Esophagus squamous epithelium (tissue), 5 donors: ENCODE data around the gene TARS1. TPM values are rescaled to one million over a fixed set of nuclear protein-coding genes. Genes with fewer than 3 reads are reported as not detected.
"Not testable (repeated sequence)": the region's sequence is repeated elsewhere in the genome, so short reads cannot be mapped to it uniquely, and the experiment has no call there.

ENCODE experiments used
- DNase-seq: peaks from one replicate; lab custom pipeline; 2025; lab: John Stamatoyannopoulos, UW
- H3K27ac ChIP-seq, 4 donors: fragments of 200-600 bp; sonication (generic); one replicate each; pipeline ENCODE4 v1.5.1; 2016 to 2019; ENCODE audit warnings: mild to moderate bottlenecking in 1 of 4
- H3K27me3 ChIP-seq, 4 donors: fragments of 200-600 bp; sonication (generic); 1 replicate in 3 of 4; 2 replicates in 1 of 4; pipeline versions ENCODE4 v1.5.1 to v1.6.0; 2017 to 2021; ENCODE audit warnings: antibody characterized with exemption in 1 of 4
- H3K36me3 ChIP-seq, 3 donors: fragments of 200-600 bp; sonication (generic); one replicate each; pipeline ENCODE4 v1.5.1; 2016 to 2019
- H3K4me1 ChIP-seq, 3 donors: fragments of 200-600 bp; sonication (generic); one replicate each; pipeline ENCODE4 v1.5.1; 2017 to 2019
- H3K4me3 ChIP-seq, 4 donors: fragments of 200-600 bp; sonication (generic); 1 replicate in 3 of 4; 2 replicates in 1 of 4; pipeline ENCODE4 v1.5.1; 2016 to 2019; ENCODE audit warnings: mild to moderate bottlenecking in 2 of 4, moderate library complexity in 1 of 4
- H3K9me3 ChIP-seq, 3 donors: fragments of 200-600 bp; sonication (generic); one replicate each; pipeline ENCODE4 v1.5.1; 2016 to 2019
- CTCF ChIP-seq, 6 experiments: fragments of 450-650 bp in 4 of 6; fragments of 200-600 bp in 2 of 6; sonication (generic) in 2 of 6; IDR thresholded peaks; one replicate each; pipeline ENCODE4 v1.5.1; 2016 to 2019; ENCODE audit warnings: antibody characterized with exemption in 6 of 6, mild to moderate bottlenecking in 4 of 6, moderate library complexity in 4 of 6
- POLR2A ChIP-seq, 4 donors: fragments of 450-650 bp; IDR thresholded peaks; one replicate each; pipeline ENCODE4 v1.6.1; 2017; ENCODE audit warnings: antibody characterized with exemption in 4 of 4, mild to moderate bottlenecking in 4 of 4, moderate library complexity in 3 of 4
- WGBS, 2 donors: methylation state at CpG; one replicate each; pipeline ENCODE4 v1.1.5; 2018; 5-methylcytosine and 5-hydroxymethylcytosine counted together
- intact Hi-C: fragments of 100-400 bp; cut with DNase I; formaldehyde crosslinking; loops from one replicate; pipeline ENCODE4 v1.15.0; 2022
- total RNA-seq, 4 donors: library from RNA; depleted of rRNA; stranded (reverse); fragments of >200 nt; gene quantifications; one replicate each; pipeline ENCODE4 v1.1.0, GENCODE V29; 2016
- donor health status: DM: yes; HTN: yes; CAD: no.

Gene TARS1
- total RNA-seq, 4 donors from 2014 or later, result 66.6 to 192 (median 98.4) TPM

DNA sequence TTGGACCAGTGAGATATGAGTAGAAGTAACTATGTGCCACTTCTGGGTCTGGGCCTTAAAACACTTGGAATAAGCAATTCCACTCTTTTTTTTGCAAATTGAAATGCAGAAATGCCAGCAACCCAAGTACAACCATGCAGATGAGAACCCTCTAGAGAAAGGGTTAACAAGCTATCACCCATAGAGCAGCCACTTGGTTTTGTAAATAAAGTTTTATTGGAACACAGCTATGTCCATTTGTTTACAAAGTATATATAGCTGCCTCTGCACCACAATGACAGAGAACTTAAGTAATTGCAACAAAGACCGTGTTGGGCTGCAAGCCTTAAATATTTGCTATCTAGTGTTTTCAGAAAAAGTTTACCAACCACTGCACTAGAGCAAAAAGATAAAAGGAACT is 9.8 kb upstream of the TARS1 start:
- no peak overlapping the region for H3K4me3 ChIP-seq
- peaks cover 0 to 4% (median 0%) of the 10 kb centered on the region in 3 donors for H3K4me1 ChIP-seq
- H3K36me3 ChIP-seq, result no peaks in the 10 kb centered on the region
- 75 to 86% methylated on average over 1 of the region's 1 CpG for WGBS, 2 donors
- intact Hi-C loops, result no loop called here
- TF ChIP-seq CTCF (IDR thresholded peaks at IDR 0.05) (no peak), POLR2A (IDR thresholded peaks at IDR 0.05) (no peak)
- H3K27ac ChIP-seq, result no peak overlapping the region
- peaks cover 0 to 8% (median 0%) of the 10 kb centered on the region in 4 donors for H3K27me3 ChIP-seq
- no peaks in the 10 kb centered on the region for H3K9me3 ChIP-seq
- no peak for DNase-seq

GRCh38 chr5:33432656-33433055 is 8.1 kb upstream of the TARS1 start:
- no peak for TF ChIP-seq CTCF (IDR thresholded peaks at IDR 0.05)
- TF ChIP-seq POLR2A (IDR thresholded peaks at IDR 0.05), result no peak
- peaks cover 0 to 4% (median 0%) of the 10 kb centered on the region in 3 donors for H3K4me1 ChIP-seq
- intact Hi-C loops, result no loop called here
- no peak overlapping the region for H3K27ac ChIP-seq
- no peaks in the 10 kb centered on the region for H3K9me3 ChIP-seq
- DNase-seq, result no peak
- 76 to 93% methylated on average over 1 of the region's 1 CpG for WGBS, 2 donors
- no peak overlapping the region for H3K4me3 ChIP-seq
- H3K27me3 ChIP-seq, result peaks cover 0 to 8% (median 0%) of the 10 kb centered on the region in 4 donors
- no peaks in the 10 kb centered on the region for H3K36me3 ChIP-seq

- Histone ChIP-seq H3K36me3 (no peaks in the 10 kb centered on the region), H3K27ac (no peak overlapping the region), H3K9me3 (no peaks in the 10 kb centered on the region), H3K27me3 (peaks cover 0 to under 1% (median 0%) of the 10 kb centered on the region in 4 donors), H3K4me3 (no peak overlapping the region), H3K4me1 (peaks cover 0 to 5% (median 0%) of the 10 kb centered on the region in 3 donors)
- no peak for DNase-seq
- WGBS, 2 donors, result 70 to 84% methylated on average over 4 of the region's 4 CpGs
- no peak for TF ChIP-seq POLR2A (IDR thresholded peaks at IDR 0.05)
- TF ChIP-seq CTCF (IDR thresholded peaks at IDR 0.05), result no peak
- intact Hi-C loops, result no loop called here
Measured at GRCh38 chr5:33433303-33434240, 7.2 kb upstream of the TARS1 start.

DNA sequence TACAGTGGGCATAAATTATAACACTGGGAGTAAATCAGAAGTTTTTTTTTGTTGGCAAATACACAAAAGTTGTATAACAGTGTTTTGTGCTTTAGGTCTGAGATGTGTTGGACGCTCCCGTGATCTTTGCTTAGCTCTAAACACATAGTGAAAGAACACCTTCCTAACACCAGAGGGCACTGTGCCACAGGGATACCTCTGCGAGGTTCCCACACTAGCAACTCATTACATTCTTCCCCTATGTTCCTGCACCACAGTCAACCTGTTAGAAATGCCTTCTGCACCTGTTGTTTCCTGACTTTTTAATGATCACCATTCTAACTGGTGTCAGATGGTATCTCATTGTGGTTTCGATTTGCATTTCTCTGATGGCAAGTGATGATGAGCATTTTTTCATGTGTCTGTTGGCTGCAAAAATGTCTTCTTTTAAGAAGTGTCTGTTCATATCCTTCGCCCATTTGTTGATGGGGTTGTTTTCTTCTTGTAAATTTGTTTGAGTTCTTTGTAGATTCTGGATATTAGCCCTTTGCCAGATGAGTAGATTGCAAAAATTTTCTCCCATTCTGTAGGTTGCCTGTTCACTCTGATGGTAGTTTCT is 4.8 kb upstream of the TARS1 start:
- WGBS, 2 donors, result 16 to 20% methylated on average over 5 of the region's 5 CpGs
- TF ChIP-seq CTCF (IDR thresholded peaks at IDR 0.05), result peak; percentile 20 to 81 (median 73)
- not testable (repeated sequence) for H3K9me3 ChIP-seq, H3K4me3 ChIP-seq, H3K27ac ChIP-seq, DNase-seq, H3K27me3 ChIP-seq, H3K36me3 ChIP-seq
- H3K4me1 ChIP-seq, result peaks cover 0 to 19% (median 6%) of the 10 kb centered on the region in 3 donors
- intact Hi-C loops, result loop anchor here (5.0 kb wide), 1 partner anchor 496 kb away; no protein-coding TSS in a partner anchor

DNA sequence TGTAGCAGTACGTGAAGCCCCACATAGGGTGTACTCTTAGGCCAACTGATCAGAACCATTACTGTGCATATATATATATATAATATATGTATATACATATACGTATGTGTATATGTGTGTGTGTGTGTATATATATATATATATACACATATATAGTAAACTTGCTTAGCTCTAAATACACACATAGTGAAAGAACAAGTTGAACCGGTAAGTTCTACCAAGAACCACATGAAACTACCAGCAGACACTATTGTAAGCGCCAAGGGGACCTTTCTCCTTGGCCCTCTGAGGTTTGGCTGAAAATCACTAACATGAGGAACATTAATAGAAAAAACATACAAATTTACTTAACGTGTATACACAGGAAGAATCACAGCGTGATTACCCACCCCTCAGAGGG is 1.8 kb upstream of the TARS1 start:
- H3K4me3 ChIP-seq, result peak overlapping the region in 3 of 4 donors; percentile 87 to 89 (median 88)

More for the DNA sequence above, 1.8 kb upstream of the TARS1 start:
- Histone ChIP-seq H3K36me3 (no peaks in the 10 kb centered on the region), H3K27ac (peak overlapping the region in 1 of 4 donors; percentile 97), H3K9me3 (no peaks in the 10 kb centered on the region), H3K4me1 (peaks cover 6 to 44% (median 13%) of the 10 kb centered on the region in 3 donors), H3K27me3 (no peaks in the 10 kb centered on the region)
- 62 to 74% methylated on average over 6 of the region's 6 CpGs for WGBS, 2 donors
- intact Hi-C loops, result loop anchor here (5.0 kb wide), 1 partner anchor 493 kb away; no protein-coding TSS in a partner anchor
- no peak for DNase-seq
- TF ChIP-seq CTCF (IDR thresholded peaks at IDR 0.05) (no peak), POLR2A (IDR thresholded peaks at IDR 0.05) (no peak)
